ENCODE measurements around the gene RASSF6. TPM values are rescaled to one million over a fixed set of nuclear protein-coding genes. Genes with fewer than 3 reads are reported as not detected.
"Not testable (repeated sequence)": the region's sequence is repeated elsewhere in the genome, so short reads cannot be mapped to it uniquely, and the experiment has no call there.

RASSF6 gene
- total RNA-seq, 2 donors from 2014 or later: 6.2 to 17.5 TPM

GRCh38 chr4:73653695-73654106 lies 33.5 kb upstream of the RASSF6 start:
- WGBS: under 1% methylated on average over 7 of the region's 7 CpGs

GRCh38 chr4:73650250-73650649 lies 30.0 kb upstream of the RASSF6 start:
- H3K4me1 ChIP-seq (replicated peaks): peaks cover 6% of the 10 kb centered on the region
- TF ChIP-seq POLR2AphosphoS5 (IDR thresholded peaks at IDR 0.05) (peak; percentile 68), CTCF (IDR thresholded peaks at IDR 0.05) (no peak)
- WGBS: 21% methylated on average over 3 of the region's 3 CpGs
- DNase-seq (ENCODE audit: low spot score): peak; percentile 37
- H3K4me3 ChIP-seq: no peak overlapping the region
- H3K27me3 ChIP-seq (replicated peaks; ENCODE audit: insufficient read depth): no peaks in the 10 kb centered on the region
- H3K9me3 ChIP-seq: no peaks in the 10 kb centered on the region
- H3K36me3 ChIP-seq: no peaks in the 10 kb centered on the region
- intact Hi-C loops (cut with DNase I): loop anchor here (5.0 kb wide), 2 partner anchors 58 to 338 kb away; no protein-coding TSS in a partner anchor
- peak overlapping the region; percentile 47 to 52 for H3K27ac ChIP-seq

More at GRCh38 chr4:73653695-73654106, 33.5 kb upstream of the RASSF6 start:
- Histone ChIP-seq H3K36me3 (no peaks in the 10 kb centered on the region), H3K9me3 (no peaks in the 10 kb centered on the region), H3K27ac (peak overlapping the region in 1 of 2 donors; percentile 13), H3K27me3 (replicated peaks; ENCODE audit: insufficient read depth) (no peaks in the 10 kb centered on the region), H3K4me1 (replicated peaks) (peaks cover 6% of the 10 kb centered on the region), H3K4me3 (no peak overlapping the region)
- DNase-seq (ENCODE audit: low spot score): peak; percentile 83
- intact Hi-C loops (cut with DNase I): loop anchor here (5.0 kb wide), 2 partner anchors 61 to 341 kb away; no protein-coding TSS in a partner anchor
- TF ChIP-seq POLR2AphosphoS5 (IDR thresholded peaks at IDR 0.05): peak; percentile 85
- no peak for TF ChIP-seq POLR2A (IDR thresholded peaks at IDR 0.05)
- TF ChIP-seq CTCF (IDR thresholded peaks at IDR 0.05): peak; percentile 58 to 82 (median 67)

- Histone ChIP-seq H3K4me3 (no peak overlapping the region), H3K9me3 (no peaks in the 10 kb centered on the region), H3K36me3 (no peaks in the 10 kb centered on the region), H3K4me1 (replicated peaks) (no peaks in the 10 kb centered on the region), H3K27me3 (replicated peaks; ENCODE audit: insufficient read depth) (no peaks in the 10 kb centered on the region), H3K27ac (no peak overlapping the region)
- TF ChIP-seq POLR2AphosphoS5 (IDR thresholded peaks at IDR 0.05): no peak
- TF ChIP-seq CTCF (IDR thresholded peaks at IDR 0.05): no peak
- no peak for TF ChIP-seq POLR2A (IDR thresholded peaks at IDR 0.05)
- no peak for DNase-seq (ENCODE audit: low spot score)
- intact Hi-C loops (cut with DNase I): no loop called here
- WGBS: 41% methylated on average over 3 of the region's 3 CpGs
These were observed 28.2 kb upstream of the RASSF6 start for GRCh38 chr4:73648478-73648877.

- DNase-seq (ENCODE audit: low spot score): no peak
- H3K9me3 ChIP-seq: no peaks in the 10 kb centered on the region
- WGBS: 87% methylated on average over 6 of the region's 6 CpGs
- intact Hi-C loops (cut with DNase I): no loop called here
- no peak for TF ChIP-seq POLR2A (IDR thresholded peaks at IDR 0.05)
- TF ChIP-seq CTCF (IDR thresholded peaks at IDR 0.05): no peak
- no peak for TF ChIP-seq POLR2AphosphoS5 (IDR thresholded peaks at IDR 0.05)
- H3K4me3 ChIP-seq: no peak overlapping the region
- no peaks in the 10 kb centered on the region for H3K4me1 ChIP-seq (replicated peaks)
- no peaks in the 10 kb centered on the region for H3K36me3 ChIP-seq
- no peaks in the 10 kb centered on the region for H3K27me3 ChIP-seq (replicated peaks; ENCODE audit: insufficient read depth)
- no peak overlapping the region for H3K27ac ChIP-seq
These were observed 25.9 kb upstream of the RASSF6 start for GRCh38 chr4:73646117-73646516.

GRCh38 chr4:73631565-73632226 lies 11.5 kb upstream of the RASSF6 start:
- H3K9me3 ChIP-seq: no peaks in the 10 kb centered on the region
- intact Hi-C loops (cut with DNase I): no loop called here
- H3K27ac ChIP-seq: no peak overlapping the region
- H3K36me3 ChIP-seq: no peaks in the 10 kb centered on the region
- no peak overlapping the region for H3K4me3 ChIP-seq
- WGBS: 84% methylated on average over 2 of the region's 2 CpGs
- peak; percentile 39 for DNase-seq (ENCODE audit: low spot score)
- H3K4me1 ChIP-seq (replicated peaks): no peaks in the 10 kb centered on the region
- no peak for TF ChIP-seq POLR2A (IDR thresholded peaks at IDR 0.05)
- no peaks in the 10 kb centered on the region for H3K27me3 ChIP-seq (replicated peaks; ENCODE audit: insufficient read depth)

GRCh38 chr4:73628834-73629233 lies 8.6 kb upstream of the RASSF6 start:
- H3K36me3 ChIP-seq; H3K4me3 ChIP-seq; H3K4me1 ChIP-seq (replicated peaks); H3K9me3 ChIP-seq; intact Hi-C loops (cut with DNase I); H3K27me3 ChIP-seq (replicated peaks; ENCODE audit: insufficient read depth); DNase-seq (ENCODE audit: low spot score); H3K27ac ChIP-seq: not testable (repeated sequence)
- 71% methylated on average over 1 of the region's 1 CpG for WGBS
